AG09309 (cell line): ENCODE data around the gene TSPAN10.
A peak's percentile ranks its signal among the peaks of the same experiment; 100 is the strongest.

Source experiments
- DNase-seq: peaks from one replicate; pipeline ENCODE4 v3.0.0-alpha.2; 2010; ENCODE audit warnings: low read depth
- H3K4me3 ChIP-seq: 2 replicates; pipeline ENCODE4 v1.5.1; 2011; ENCODE audit warnings: mild to moderate bottlenecking, low read depth, low read length, moderate library complexity; ENCODE audit not compliant: control insufficient read depth
- TF ChIP-seq, protein P1 (sequence below): IDR thresholded peaks from 2 replicates; pipeline ENCODE4 v1.5.1; 2011; ENCODE audit warnings: mild to moderate bottlenecking, low read depth, low read length, inconsistent platforms; ENCODE audit not compliant: insufficient read depth, control insufficient read depth; ENCODE audit errors: missing control alignments

TSPAN10 gene

DNA sequence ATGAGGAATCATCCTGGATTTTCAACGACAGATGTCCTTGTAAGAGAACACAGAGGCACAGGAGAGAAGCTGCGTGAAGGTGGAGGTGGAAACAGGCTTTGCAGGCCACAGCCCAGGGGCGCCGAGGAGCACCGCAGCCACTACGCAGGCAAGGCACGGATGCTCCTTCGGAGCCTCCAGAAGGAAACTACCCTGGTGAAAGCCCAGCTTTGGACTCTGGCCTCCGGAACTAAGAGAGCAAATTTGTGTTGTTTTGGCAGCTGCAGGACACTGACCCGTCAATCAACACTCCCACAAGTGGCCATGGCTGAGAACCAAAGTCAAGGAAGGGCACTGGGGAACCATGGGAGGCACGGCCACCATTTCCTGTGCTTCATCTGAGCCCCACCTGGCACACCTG, 43.2 kb downstream of the TSPAN10 start:
- no peak for DNase-seq
- TF ChIP-seq, protein P1, sequence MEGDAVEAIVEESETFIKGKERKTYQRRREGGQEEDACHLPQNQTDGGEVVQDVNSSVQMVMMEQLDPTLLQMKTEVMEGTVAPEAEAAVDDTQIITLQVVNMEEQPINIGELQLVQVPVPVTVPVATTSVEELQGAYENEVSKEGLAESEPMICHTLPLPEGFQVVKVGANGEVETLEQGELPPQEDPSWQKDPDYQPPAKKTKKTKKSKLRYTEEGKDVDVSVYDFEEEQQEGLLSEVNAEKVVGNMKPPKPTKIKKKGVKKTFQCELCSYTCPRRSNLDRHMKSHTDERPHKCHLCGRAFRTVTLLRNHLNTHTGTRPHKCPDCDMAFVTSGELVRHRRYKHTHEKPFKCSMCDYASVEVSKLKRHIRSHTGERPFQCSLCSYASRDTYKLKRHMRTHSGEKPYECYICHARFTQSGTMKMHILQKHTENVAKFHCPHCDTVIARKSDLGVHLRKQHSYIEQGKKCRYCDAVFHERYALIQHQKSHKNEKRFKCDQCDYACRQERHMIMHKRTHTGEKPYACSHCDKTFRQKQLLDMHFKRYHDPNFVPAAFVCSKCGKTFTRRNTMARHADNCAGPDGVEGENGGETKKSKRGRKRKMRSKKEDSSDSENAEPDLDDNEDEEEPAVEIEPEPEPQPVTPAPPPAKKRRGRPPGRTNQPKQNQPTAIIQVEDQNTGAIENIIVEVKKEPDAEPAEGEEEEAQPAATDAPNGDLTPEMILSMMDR, result no peak
- H3K4me3 ChIP-seq, result no peak overlapping the region

DNA sequence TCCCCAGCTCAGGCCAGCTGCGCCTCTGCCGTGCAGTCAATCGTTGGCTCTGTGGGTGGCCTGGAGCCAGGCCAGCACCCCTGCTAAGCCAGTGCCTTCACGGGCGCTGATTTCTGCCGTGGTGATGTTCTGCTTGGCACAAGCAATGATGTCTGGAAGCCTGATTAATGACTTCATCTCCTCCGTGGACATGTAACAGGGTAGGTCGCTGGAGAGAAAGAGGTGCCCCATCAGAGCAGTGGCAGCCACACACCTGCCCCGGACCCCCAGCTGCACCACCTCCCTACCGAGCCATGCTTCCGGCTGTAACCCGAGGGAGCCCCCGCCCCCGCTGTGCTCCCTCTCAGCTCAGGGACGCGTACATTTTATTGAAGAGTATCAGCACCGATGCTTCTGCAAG, 44.7 kb downstream of the TSPAN10 start:
- DNase-seq, result no peak
- TF ChIP-seq, protein P1, result no peak
- no peak overlapping the region for H3K4me3 ChIP-seq

DNA sequence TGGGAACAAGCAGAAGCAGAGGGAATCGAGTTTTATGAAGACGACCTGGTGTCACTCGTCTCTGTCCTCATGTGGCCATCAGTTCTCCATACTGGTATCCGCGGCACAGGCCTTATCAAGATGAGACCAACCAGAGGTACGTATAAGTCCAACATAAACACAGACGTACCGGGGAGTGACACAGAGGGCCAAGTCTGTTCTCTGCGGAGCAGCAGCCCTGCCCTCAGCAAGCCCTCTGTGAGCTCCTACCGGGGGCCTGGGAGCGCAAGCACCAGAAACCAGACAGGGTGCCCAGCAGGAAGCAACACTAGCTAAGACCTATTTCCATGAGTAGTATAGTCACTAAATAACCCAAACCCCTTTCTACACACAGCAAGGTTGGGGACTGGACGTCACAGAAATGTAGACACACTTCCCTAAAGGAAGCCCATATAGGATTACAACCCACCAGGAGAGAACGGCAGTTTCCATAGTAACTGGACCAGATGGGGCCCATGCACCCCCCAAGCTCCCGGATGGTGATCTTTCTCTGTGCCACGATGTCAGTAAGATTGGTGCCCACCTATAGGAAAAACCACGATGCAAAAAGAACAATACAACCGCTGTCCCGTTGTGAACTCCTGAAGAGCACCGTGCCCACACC, 45.7 kb downstream of the TSPAN10 start:
- no peak for DNase-seq
- TF ChIP-seq, protein P1, result no peak

DNA sequence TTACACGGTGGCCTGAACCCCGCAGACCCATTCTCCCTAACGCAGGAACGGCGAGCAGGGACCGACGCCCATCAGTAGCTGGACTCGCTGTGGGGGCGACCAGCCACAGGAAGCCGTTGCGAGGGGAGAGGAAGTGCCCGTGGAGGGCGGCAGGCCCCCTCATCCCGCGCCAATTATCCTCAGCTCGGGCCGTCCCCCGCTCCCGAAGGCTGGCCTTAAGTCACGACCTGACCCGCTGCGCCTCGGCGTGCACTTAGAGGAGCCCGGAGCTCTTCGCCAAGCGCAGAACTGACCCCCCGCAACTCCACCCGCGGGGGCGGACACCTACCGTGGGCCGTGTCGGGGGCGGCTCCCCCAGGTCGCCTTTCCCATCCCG, 46.2 kb downstream of the TSPAN10 start:
- TF ChIP-seq, protein P1, result no peak
- H3K4me3 ChIP-seq, result peak overlapping the region; percentile 99
- DNase-seq, result no peak

More for the DNA sequence above, 45.7 kb downstream of the TSPAN10 start:
- peak overlapping the region; percentile 99 for H3K4me3 ChIP-seq

DNA sequence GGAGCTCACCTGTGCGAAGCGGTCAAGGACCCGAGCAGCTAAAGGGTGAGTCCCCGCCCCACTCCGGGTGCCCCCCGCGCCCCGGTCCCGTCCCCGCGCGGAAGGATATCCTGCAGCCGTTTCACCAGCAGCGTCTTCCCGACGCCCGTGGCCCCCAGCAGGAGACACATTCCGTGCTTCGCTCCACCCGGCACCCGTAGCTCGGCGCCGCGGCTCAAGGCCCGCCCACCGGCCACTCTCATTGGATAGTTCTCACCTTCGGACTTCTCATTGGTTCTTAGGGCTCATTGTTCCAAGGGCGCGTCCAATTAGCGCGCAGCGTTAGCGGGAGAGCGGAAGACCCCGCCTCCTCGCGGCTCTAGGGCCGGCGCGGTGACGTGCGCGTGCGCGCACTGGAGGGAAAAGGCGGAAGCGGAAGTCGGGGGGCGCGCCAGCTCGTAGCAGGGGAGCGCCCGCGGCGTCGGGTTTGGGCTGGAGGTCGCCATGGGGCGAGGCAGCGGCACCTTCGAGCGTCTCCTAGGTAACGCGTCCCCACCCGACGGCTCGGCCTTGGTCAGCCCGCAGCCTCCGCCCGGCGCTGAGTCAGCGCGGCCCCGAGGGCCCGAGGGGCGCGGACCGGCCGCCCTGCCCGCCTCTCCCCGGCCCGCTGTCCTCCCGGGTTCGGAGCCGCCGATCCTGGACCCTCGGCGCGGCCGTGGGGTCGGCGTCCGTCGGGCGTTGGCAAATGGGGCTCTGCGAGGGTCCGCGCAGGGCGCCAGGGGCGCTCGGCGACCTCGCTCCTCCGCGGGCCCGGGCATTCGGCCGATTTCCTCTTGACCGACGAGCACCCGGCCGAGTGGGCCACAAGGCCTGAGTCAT, 46.8 kb downstream of the TSPAN10 start, which contains the start of the genes ARL16 and HGS:
Gene ARL16 (minus strand): TSS at position 214 of the 858 bp plus-strand sequence. CDS start 44 bp downstream, at position 170.
Gene HGS (plus strand): TSS at position 428 of the 858 bp plus-strand sequence. CDS start 56 bp downstream, at position 484.
- DNase-seq, result peak; percentile 97
- H3K4me3 ChIP-seq, result peak within 1 kb of the TSS; percentile 99
- TF ChIP-seq, protein P1, result no peak

DNA sequence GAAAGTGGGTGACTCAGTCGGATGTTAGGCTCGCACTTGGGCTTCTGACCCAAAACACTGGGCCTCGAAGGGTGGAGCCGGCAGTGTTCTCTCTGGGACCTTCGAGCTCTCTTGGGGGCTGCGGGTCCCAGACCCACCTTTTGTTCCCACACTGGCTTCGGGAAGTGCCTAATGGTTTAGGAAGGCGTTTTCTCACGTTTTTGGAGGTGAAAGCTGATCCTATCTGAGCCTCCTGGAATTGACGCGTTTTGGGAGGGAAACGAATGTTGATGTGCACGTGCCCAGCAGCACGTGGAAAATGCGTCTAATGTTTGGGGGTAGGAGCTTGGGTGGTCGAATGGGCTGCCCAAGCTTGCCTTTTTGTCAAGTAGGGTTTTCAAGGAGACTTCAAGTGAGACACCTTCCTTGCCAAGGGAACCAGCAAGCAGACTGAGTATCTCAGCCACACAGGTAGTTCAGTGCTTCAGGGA, 47.5 kb downstream of the TSPAN10 start:
- peak overlapping the region; percentile 49 for H3K4me3 ChIP-seq
- no peak for DNase-seq
- TF ChIP-seq, protein P1, result no peak
